HepG2 (cell line): ENCODE results near the gene ZXDC. TPM values are rescaled to one million over a fixed set of nuclear protein-coding genes. Genes with fewer than 3 reads are reported as not detected.
A peak's percentile ranks its signal among the peaks of the same experiment; 100 is the strongest.

Source experiments
- DRAP1 ChIP-seq: IDR thresholded peaks from 2 replicates; pipeline ENCODE4 v1.6.1; 2016; ENCODE audit warnings: missing genetic modification reagents, missing compliant biosample characterization
- LBX2 ChIP-seq: sonication (generic); formaldehyde crosslinking; IDR thresholded peaks from 2 replicates; pipeline ENCODE4 v1.5.0; 2020; ENCODE audit warnings: missing genetic modification reagents, mild to moderate bottlenecking, borderline replicate concordance
- PBX2 ChIP-seq: IDR thresholded peaks from 2 replicates; pipeline ENCODE4 v1.6.1; 2016; ENCODE audit warnings: control low read depth
- POLR2AphosphoS2 ChIP-seq: IDR thresholded peaks from 2 replicates; pipeline ENCODE4 v1.6.1; 2011; ENCODE audit warnings: low read depth, low read length, improper control_type of control experiment
- PTBP1 ChIP-seq: fragments of 200-400 bp; formaldehyde crosslinking; IDR thresholded peaks from 2 replicates; pipeline ENCODE4 v1.6.1; 2018; ENCODE audit warnings: low read length, low read depth; ENCODE audit not compliant: poor library complexity, severe bottlenecking
- ZUFSP ChIP-seq: sonication (generic); formaldehyde crosslinking; IDR thresholded peaks from 2 replicates; pipeline ENCODE4 v1.9.0; 2021; ENCODE audit warnings: missing genetic modification reagents, mild to moderate bottlenecking, borderline replicate concordance
- polyA plus RNA-seq, 8 experiments: library from polyadenylated mRNA; depleted of rRNA in 3 of 8; stranded (reverse) in 7 of 8; unstranded in 1 of 8; fragments of >200 nt; fragmentation: Illumina TruSeq in 4 of 8; extraction: Trizol in 4 of 8; gene quantifications; 2 replicates each; pipeline versions ENCODE4 v1.2.1 to v1.2.3, GENCODE V29; 2011 to 2016; ENCODE audit warnings: low read depth in 4 of 8, missing spikeins in 1 of 8, mixed read lengths in 1 of 8; ENCODE audit not compliant: insufficient read depth in 1 of 8
- total RNA-seq, 5 experiments: library from RNA; depleted of rRNA; stranded (reverse); fragments of >200 nt; fragmentation: Illumina TruSeq; extraction: Trizol; gene quantifications; 2 replicates each; pipeline ENCODE4 v1.2.3, GENCODE V29; 2016; ENCODE audit warnings: low read depth in 1 of 5
- TF ChIP-seq, protein P1 (sequence below): sonication (generic); formaldehyde crosslinking; conservative IDR thresholded peaks from 2 replicates; pipeline ENCODE4 v1.5.0; 2020; ENCODE audit warnings: missing genetic modification reagents
- TF ChIP-seq, protein P2 (sequence below): sonication (generic); formaldehyde crosslinking; conservative IDR thresholded peaks from 2 replicates; pipeline ENCODE4 v1.4.0; 2020; ENCODE audit warnings: missing genetic modification reagents
- TF ChIP-seq, protein P3 (sequence below): fragments of 450-650 bp; IDR thresholded peaks from 2 replicates; pipeline ENCODE4 v1.6.1; 2017; ENCODE audit warnings: mild to moderate bottlenecking
- TF ChIP-seq, protein P4 (sequence below): sonication (generic); formaldehyde crosslinking; IDR thresholded peaks from 2 replicates; pipeline ENCODE4 v1.4.0; 2020; ENCODE audit warnings: missing genetic modification reagents

Gene ZXDC
- total and polyA plus RNA-seq, 2 of the 13 experiments (the other 11 are each of a cell fraction or from before 2014, with no cell fraction given): 17.6 to 21.2 TPM

GRCh38 chr3:126475413-126476114 lies at the start of gene ZXDC (continued):
- TF ChIP-seq, protein P1, sequence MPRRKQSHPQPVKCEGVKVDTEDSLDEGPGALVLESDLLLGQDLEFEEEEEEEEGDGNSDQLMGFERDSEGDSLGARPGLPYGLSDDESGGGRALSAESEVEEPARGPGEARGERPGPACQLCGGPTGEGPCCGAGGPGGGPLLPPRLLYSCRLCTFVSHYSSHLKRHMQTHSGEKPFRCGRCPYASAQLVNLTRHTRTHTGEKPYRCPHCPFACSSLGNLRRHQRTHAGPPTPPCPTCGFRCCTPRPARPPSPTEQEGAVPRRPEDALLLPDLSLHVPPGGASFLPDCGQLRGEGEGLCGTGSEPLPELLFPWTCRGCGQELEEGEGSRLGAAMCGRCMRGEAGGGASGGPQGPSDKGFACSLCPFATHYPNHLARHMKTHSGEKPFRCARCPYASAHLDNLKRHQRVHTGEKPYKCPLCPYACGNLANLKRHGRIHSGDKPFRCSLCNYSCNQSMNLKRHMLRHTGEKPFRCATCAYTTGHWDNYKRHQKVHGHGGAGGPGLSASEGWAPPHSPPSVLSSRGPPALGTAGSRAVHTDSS (CRISPR knock-in tag): no peak
- TF ChIP-seq ZUFSP (CRISPR knock-in tag) (no peak), PTBP1 (no peak), DRAP1 (CRISPR knock-in tag) (0 out of 2 replicates have a peak, but pooled peaks have one; percentile 11), PBX2 (CRISPR knock-in tag) (no peak), POLR2AphosphoS2 (no peak), LBX2 (CRISPR knock-in tag) (no peak)
- TF ChIP-seq, protein P2, sequence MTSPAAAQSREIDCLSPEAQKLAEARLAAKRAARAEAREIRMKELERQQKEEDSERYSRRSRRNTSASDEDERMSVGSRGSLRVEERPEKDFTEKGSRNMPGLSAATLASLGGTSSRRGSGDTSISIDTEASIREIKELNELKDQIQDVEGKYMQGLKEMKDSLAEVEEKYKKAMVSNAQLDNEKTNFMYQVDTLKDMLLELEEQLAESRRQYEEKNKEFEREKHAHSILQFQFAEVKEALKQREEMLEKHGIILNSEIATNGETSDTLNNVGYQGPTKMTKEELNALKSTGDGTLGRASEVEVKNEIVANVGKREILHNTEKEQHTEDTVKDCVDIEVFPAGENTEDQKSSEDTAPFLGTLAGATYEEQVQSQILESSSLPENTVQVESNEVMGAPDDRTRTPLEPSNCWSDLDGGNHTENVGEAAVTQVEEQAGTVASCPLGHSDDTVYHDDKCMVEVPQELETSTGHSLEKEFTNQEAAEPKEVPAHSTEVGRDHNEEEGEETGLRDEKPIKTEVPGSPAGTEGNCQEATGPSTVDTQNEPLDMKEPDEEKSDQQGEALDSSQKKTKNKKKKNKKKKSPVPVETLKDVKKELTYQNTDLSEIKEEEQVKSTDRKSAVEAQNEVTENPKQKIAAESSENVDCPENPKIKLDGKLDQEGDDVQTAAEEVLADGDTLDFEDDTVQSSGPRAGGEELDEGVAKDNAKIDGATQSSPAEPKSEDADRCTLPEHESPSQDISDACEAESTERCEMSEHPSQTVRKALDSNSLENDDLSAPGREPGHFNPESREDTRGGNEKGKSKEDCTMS: no peak
- TF ChIP-seq, protein P3, sequence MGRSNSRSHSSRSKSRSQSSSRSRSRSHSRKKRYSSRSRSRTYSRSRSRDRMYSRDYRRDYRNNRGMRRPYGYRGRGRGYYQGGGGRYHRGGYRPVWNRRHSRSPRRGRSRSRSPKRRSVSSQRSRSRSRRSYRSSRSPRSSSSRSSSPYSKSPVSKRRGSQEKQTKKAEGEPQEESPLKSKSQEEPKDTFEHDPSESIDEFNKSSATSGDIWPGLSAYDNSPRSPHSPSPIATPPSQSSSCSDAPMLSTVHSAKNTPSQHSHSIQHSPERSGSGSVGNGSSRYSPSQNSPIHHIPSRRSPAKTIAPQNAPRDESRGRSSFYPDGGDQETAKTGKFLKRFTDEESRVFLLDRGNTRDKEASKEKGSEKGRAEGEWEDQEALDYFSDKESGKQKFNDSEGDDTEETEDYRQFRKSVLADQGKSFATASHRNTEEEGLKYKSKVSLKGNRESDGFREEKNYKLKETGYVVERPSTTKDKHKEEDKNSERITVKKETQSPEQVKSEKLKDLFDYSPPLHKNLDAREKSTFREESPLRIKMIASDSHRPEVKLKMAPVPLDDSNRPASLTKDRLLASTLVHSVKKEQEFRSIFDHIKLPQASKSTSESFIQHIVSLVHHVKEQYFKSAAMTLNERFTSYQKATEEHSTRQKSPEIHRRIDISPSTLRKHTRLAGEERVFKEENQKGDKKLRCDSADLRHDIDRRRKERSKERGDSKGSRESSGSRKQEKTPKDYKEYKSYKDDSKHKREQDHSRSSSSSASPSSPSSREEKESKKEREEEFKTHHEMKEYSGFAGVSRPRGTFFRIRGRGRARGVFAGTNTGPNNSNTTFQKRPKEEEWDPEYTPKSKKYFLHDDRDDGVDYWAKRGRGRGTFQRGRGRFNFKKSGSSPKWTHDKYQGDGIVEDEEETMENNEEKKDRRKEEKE: no peak
- TF ChIP-seq, protein P4, sequence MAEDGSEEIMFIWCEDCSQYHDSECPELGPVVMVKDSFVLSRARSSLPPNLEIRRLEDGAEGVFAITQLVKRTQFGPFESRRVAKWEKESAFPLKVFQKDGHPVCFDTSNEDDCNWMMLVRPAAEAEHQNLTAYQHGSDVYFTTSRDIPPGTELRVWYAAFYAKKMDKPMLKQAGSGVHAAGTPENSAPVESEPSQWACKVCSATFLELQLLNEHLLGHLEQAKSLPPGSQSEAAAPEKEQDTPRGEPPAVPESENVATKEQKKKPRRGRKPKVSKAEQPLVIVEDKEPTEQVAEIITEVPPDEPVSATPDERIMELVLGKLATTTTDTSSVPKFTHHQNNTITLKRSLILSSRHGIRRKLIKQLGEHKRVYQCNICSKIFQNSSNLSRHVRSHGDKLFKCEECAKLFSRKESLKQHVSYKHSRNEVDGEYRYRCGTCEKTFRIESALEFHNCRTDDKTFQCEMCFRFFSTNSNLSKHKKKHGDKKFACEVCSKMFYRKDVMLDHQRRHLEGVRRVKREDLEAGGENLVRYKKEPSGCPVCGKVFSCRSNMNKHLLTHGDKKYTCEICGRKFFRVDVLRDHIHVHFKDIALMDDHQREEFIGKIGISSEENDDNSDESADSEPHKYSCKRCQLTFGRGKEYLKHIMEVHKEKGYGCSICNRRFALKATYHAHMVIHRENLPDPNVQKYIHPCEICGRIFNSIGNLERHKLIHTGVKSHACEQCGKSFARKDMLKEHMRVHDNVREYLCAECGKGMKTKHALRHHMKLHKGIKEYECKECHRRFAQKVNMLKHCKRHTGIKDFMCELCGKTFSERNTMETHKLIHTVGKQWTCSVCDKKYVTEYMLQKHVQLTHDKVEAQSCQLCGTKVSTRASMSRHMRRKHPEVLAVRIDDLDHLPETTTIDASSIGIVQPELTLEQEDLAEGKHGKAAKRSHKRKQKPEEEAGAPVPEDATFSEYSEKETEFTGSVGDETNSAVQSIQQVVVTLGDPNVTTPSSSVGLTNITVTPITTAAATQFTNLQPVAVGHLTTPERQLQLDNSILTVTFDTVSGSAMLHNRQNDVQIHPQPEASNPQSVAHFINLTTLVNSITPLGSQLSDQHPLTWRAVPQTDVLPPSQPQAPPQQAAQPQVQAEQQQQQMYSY (CRISPR knock-in tag): peak; percentile 88
